Measurements from ENCODE around the gene PPP1R9A.

PPP1R9A gene

DNA sequence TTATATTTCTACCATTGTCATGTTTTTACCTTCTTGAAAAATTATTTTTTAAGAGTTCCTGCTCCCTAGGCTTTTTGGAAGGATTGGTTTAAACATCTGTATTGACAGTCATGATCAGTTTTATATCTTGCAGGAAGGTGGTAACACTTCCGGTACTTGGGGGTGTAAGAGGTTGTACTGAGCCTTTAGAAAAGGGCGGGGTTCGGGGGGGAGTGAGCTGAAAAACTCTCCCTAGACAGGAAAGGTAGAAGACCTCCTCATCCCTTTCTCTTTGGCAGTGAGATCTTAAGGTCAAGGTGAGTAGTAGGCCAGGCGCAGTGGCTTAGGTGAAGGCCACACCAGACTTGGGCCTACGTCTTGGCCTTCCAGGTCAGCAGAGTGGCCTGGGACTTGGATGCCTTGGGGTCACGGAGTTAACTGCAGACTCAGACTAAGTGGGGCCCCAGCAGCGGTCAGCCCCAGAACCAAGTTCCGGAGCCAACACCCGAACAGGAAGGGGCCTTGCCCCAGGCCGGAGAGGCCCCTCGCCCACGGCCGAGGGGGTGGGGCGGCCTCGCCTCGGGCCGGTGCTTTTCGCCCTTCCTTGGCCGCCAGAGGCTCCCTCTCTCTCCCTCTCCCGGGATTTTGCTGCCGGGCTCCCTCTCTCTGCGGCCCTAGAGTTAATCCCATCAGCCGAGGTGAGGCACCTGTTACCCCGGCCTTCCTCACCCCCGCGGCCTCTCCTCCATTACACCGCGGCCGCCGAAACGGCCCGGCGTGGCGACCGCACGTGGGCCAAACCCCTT lies at the start of gene PPP1R9A:
Gene PPP1R9A, plus strand, starts transcription at position 569 of the 785 bp plus-strand sequence. CDS start 2,520 bp downstream, outside the sequence.
- peak; percentile 14 for DNase-seq

DNA sequence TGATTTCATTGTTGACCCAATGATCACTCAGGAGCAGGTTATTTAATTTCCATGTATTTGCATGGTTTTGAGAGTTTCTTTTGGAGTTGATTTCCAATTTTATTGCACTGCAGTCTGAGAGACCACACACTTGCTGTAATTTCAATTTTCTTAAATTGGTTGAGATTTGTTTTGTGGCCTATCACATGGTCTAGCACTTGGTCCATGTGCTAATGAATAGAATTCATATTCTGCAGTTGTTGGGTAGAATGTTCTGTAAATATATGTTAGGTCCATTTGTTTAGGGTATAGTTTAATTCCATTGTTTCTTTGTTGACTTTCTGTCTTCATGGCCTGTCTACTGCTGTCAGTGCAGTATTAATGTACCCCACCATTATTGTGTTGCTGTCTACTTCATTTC lies 36.3 kb upstream of the PPP1R9A start:
- DNase-seq, result no peak

DNA sequence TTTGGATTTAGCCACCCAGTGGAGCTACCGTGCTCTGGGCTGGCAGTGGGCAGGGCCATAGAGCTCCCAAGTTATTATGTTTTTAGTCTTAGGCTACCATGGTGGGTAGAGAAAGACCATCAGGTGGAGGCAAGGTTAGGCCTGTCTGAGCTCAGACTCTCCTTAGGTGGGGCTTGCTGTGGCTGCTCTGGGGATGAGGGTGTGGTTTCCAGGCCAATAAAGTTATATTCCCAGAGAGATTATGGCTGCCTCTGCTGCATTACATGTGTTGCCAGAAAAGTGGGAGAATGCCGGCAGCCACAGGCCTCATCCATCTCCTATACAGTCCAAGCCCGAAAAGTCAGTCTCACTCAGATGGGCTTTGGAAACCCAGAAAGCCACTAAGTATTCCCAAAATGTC lies 34.2 kb upstream of the PPP1R9A start:
- DNase-seq, result no peak

DNA sequence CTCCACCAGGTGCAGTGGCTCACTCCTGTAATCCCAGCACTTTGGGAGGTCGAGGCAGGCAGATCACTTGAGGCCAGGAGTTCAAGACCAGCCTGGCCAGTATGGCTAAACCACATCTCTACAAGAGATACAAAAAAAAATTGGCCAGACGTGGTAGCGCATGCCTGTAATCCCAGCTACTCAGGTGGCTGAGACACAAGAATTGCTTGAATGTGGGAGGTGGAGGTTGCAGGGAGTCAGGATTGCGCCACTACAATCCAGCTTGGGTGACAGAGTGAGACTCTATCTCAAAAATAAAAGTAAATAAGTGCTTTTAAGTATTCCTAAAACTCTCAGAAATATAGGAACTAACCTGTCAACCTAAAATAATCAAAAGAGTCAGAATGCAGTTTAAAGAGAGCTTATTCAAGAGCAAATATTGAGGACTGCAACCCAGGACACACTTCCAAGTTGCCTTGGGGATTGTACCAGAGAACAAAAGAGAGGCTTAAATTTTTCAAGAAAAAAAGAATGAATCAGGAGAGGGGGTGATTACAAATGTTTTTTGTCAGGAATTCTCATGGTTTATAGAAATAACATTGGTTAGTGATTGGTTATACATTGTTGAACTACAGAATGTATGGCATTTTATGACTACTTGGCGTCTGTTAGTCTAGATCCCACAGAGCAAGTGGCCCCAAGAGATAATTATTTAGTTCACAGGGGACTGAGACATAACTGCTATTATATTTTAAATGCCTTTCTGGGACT lies 33.2 kb upstream of the PPP1R9A start:
- no peak for DNase-seq

DNA sequence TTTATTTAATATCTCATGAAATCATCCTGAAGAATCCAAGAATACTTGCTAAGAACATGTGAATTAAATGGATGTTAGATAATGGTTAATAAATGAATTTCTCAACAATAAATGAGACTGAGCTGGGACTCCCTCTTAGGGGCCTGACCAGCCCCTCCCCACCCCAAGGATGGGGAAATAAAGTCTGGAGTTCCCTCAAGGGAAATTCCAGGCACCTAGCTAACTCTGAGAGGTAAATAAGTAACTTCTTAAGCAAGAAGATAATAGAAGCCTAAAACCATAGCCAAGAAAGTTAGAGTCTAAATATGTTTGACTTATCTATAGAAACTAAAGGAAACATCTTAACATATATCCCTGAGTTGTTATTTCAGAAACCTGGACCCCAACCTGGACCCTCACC lies 32.2 kb upstream of the PPP1R9A start:
- DNase-seq, result no peak

DNA sequence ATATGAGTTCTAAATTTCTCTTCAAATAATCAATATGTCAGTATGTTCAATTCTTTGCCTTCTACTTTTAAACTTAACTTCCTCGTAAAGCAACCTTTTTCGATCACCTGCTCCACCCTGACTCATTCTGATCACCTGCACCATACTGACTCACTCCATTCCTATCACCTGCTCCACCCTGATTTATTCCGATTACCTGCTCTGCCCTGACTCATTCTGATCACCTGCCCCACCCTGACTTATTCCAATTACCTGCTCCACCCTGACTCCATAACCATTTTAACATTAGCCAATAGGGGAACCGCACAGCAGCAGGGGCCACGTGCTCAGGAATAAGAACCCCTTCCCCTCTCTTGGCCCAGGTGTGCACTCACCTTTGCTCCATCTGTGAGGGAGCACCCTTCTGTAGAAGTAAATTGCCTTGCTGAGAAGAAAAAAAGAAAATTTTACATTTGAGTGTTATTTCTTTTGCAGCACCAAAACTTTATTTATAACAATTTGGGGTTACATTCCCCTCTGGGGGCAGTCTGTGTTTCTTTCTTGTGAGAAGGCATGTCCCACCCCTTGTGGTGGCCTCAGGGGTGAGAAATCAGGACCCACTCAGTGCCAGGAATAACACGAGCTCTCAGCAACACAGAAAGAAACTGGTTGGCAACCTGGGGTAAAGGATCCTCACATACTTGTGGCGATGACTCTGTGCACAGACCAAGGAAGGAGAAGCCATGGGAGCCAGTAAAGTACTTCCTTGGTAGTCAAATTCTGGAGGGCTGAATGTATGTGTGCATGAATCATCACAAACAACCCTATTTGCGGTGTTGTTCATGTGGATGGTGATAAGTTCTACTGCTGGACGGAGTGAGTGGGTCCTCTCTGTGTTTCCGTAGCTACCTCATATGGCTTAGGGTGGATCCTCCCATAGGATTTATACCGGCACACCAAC lies 29.4 kb upstream of the PPP1R9A start:
- no peak for DNase-seq

DNA sequence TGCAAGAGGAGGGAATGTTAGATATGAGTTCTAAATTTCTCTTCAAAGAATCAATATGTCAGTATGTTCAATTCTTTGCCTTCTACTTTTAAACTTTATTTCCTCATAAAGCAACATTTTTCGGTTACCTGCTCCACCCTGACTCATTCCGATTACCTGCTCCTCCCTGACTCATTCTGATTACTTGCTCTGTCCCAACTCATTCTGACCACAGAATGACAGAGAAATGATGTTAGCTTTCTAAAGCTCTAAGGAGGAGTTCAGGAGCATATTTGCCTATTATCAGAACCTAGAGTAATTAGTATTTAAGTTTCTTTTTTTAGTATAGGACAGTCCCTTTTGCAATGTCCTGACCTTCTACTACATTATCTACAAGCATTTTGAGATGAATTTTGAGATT lies 24.5 kb upstream of the PPP1R9A start:
- DNase-seq, result no peak

DNA sequence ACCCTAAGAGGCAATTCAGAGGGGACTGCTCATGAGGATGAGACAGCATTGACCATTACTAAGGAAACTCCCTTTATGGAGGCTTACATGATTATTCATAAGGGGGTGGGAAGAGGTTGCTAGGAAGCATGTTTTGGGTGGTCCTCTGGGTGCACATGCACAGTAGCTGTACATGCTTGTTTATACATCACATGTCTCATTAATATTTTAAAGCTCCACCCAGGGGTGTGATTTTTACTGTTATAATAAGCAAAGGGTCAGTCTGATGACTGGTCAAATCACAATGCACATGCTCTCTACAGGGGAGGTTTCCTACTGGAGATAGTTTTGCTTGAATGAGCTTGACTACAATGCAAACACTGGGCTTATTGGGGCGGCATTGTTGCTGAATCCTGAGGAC lies 23.8 kb upstream of the PPP1R9A start:
- no peak for DNase-seq

DNA sequence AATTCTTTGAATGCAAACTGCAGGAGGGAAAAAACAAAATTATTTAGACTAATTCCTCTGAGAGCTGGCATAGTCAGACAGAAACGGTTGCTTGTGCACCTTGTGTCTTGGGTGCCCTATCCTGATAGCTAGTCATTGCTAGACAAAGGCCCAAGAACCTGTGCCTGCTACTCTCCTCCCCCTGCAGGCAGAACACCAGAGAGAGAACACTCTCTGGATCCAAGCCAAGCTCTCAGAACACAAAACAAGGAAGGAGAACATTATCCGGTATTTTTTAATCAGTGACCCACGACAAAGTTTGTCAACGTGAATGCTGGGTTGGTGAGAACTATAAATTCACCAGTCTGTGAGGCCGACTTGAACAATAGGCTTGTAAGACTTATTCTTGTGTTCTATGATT lies 18.8 kb upstream of the PPP1R9A start:
- DNase-seq, result peak; percentile 3

DNA sequence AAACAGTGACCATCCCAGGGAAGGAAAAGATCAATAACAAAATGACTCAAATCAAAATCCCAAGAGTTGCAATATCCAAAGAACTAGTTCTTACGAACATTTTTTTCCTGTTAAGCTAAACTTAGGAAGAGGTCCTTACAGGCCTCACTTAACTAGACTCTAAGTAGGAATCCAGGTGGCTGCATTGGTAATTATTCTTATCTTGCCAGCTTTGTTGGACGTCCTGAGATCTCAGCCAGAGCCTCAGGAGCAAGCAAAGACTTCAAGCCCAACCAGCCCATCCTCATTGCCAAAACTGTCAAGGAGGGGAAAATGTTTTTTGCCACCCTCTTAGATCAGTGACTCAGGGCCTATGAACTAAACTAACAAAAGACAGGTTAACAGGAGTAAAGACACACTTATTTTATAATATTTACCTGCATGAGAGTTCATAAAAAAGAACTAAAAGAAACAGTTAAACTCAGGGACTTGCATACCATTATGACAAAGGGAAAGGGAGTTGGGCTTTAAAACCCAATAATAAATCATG lies 18.3 kb upstream of the PPP1R9A start:
- DNase-seq, result no peak

DNA sequence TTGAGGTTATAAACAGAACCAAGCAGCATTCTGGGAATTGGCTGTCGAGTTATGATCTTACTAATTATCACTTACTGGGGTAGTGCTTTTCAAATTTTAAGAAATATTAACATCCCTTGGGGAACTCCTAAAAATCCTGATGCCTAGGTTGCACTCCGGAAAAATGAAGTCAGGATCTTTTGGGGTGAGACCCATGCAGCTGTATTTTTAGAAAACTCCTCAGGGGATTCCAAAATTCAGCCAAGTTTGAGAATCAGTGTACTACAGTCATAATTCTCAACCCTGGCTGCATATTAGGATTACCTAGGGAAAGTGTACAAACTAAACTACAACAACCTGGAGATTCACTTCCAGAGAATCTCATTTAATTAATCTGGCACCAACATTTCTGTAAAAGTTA lies 17.2 kb upstream of the PPP1R9A start:
- no peak for DNase-seq

DNA sequence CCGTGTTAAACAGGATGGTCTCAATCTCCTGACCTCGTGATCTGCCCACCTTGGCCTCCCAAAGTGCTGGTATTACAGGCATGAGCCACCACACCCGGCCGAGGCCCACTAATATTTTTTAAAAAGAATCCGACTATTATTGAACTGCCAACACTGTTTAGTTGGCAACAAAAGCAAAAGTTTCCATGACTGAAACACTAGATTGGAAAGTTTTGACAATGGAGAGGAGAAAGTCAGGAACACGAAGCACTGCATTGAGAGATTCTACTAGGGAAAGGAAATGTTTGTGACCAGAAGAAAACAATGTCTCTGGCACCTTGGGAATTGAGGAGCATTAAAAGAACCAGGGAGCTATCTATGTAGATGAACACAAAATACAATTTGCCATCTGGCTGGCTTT lies 13.7 kb upstream of the PPP1R9A start:
- DNase-seq, result no peak

DNA sequence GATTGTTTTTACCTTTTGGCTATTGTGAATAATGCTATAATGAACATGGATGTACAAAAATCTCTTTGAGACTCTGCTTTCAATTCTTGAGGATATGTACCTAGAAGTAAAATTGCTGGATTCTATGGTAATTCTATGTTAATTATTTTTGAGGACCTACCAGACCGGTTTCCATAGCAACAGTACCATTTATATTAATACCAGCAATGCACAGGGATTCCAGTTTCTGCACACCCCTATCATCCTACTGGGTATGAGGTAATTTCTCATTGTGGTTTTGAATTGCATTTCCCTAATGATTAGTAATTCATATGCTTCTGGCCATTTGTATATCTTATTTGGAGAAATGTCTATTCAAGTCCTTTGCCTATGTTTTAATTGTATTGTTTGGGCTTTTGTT lies 9.9 kb upstream of the PPP1R9A start:
- no peak for DNase-seq

DNA sequence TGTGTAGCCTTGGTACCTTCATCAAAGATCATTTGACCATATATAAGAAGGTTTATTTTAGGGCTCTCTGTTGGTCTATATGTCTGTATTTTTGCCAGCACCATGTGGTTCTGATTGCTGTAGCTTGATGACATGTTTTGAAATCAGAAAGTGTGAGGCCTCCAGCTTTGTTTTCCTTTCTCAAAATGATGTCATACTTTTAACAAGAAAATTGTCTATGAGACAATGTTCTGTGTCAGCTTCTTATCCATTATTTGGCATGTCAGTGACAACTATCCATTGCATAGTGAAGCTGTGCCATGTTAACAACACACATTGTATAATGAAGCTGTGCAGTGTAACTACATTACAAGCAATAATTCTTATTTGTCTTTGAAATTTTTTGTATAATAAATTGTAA lies 9.1 kb upstream of the PPP1R9A start:
- DNase-seq, result no peak

DNA sequence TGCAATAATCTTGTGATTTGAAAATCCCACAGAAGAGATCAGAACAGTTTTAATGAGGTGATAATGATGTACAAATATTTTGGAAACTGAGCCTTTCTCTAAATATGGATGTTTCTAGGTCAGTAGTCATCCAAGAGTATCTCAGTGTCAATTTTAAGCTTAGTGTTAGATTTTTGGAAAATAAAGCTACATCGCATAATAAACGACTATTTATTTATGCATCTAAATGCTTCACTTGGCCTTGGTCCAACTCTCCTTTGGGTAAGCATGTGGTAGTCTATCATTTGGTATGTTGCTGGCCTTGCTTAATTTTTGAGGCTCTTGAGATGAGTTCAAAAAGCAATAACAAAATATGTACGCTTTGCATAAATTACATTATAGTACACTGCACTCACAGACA lies 5.4 kb upstream of the PPP1R9A start:
- no peak for DNase-seq

DNA sequence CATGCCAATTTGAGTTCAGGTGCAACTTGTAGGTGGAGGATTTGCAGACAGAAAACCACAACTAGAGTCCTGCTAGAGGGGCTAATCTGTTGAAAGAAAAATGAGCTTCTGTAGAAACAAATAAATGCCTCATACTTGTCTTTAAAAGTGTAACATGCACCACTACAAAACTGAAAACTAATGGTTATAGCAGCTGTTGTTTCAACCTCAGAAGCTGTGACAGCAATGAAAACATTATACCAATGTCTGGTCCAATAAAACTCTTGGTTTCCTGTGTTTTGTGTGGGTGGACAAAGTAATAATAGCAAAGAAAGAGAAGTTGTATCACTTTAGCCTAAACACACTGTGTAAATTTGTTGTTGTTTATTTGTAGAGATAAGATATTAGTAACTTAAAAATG lies 3.4 kb upstream of the PPP1R9A start:
- DNase-seq, result no peak

DNA sequence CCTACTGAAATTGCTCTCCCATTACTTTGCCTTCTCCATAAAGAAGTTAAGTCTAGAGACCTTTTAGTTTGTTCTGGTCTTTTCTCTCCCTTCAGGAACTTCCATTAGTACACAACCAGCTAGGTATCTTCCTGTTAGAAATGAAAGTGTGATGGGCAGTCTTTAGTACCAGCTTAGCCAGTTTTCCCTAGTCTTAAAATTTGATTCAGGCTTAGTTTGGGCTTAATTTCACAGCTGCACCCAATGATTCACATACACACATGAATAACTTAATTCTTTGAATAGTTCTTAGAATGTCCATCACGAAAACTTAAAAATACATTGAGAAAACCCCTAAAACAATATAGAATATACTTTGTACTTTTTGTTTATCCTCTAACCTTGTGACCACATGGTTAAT lies 2.4 kb upstream of the PPP1R9A start:
- DNase-seq, result no peak

DNA sequence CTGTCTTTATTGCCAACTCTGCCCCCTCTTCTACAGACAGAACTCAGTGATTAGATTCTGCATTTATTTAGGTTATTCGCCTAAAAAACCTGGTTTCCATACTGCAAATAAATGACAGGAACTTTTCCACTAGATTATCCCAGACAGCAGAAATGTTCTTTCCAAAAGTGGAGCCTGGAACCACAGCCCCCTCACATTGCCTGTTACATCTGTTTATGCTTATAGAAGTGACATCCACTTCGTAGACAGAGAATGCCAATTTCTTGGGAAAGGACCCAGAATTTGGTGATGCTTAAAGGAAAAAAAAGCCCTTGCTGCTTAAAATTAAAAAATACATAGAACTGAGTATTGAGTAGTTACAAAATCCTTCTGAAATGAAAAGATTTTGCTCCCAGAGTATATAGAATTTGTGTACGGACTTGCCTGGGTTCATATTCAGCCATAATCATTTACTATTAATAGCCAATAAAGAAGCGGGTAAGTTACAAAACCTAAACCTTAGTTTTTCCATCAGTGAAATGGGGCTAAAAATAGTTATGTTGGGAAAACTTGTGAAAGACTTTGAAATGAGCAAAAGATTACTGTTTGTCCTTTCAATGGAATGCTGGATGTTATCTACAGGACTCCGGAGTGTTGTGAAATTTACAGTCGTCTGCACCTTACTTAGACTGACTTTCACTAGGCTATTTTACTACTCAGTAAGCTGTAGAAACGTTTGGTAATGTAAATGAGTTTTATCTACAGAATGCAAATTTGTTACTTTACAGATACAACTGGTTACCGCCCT lies 1.1 kb upstream of the PPP1R9A start:
- DNase-seq, result no peak

DNA sequence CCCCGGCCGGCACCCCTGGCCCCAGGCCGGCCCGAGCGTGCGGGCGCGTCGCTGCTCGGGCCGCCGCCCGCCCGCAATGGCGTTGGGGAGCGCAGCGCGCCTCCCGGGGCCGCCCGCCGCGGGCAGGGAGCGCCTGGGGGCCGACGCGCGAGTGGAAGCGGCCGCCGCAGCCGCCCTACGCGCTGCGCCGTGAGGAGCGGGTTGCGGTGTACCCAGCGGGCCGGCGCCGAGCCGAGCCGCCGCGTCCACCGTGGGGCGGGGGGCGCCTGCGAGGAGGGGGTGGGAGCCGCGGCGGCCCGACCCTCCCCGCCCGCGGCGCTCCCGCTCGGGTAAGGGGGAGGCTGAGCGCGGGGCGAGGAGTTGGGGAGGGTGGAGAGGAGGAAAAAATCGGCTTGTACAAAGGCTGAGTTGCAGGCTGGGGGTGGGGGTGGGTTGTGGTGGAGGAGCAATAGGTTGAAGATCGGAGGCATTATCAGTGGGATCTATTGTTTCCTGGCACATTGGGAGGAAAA lies 473 bp downstream of the PPP1R9A start:
- DNase-seq, result peak; percentile 61

DNA sequence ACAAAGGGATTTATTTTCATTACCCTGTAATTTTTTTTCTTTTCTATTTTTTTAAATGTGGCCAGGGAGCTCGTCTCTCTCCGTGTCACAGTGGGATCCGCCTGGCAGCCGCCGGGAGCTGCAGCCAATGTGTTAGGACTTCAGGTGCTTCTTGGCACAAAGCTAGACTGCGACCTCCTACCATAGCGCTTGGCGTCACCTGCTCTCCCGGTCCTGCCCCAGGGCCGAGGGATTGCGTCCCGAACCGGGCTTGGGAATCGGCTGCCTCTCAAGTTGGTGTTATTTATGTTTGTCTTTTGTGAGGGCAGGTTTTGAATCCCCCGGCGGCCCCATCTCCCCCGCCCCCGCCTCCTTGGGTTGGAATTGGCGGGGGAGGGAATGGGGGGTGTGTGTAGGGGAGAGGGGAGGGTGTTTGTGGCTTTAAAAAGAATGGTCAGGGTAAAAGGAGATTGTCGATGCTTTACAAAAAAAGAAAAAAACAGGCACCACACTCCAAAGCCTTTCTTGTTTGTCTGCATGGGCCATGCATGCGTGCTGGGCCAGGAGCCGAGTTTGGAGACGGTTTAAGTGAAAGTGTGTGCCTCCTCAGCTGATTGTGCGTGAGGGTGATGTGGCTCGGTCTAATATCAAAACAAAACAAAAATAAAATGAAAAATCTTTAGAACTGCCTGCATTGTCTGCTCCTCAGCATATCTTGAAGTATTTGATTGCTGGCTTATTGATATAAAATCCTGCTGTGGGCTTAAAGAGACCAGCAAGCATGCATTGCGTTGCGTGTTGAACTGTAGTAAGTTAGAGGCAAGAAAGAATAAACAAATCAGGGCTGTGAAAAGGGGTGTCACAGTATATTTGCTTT lies 1.2 kb downstream of the PPP1R9A start:
- peak; percentile 70 for DNase-seq

DNA sequence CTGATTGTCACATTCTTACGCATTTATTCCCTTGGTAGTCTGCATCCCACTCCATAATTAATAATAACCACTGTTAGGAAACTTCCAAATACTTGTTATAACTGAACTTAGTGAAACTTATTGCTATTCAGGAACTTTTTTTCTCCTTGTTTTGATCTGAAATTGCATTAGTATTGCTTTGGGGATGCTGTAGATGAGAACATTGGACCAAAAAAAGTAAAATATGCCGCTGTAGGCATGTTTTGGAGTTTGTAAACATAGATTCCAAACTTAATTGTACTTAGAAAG lies 1.7 kb downstream of the PPP1R9A start:
- no peak for DNase-seq
